ENCODE results near the gene CCM2L. TPM values are rescaled to one million over a fixed set of nuclear protein-coding genes. Genes with fewer than 3 reads are reported as not detected.

The CCM2L gene
- total RNA-seq, 1 donor from 2014 or later: not detected

- no peaks in the 10 kb centered on the region for H3K9me3 Mint-ChIP-seq (ENCODE audit: unreplicated experiment)
- no peaks in the 10 kb centered on the region for H3K36me3 Mint-ChIP-seq (ENCODE audit: unreplicated experiment)
- no peak overlapping the region for H3K27ac Mint-ChIP-seq (ENCODE audit: unreplicated experiment)
- no peak overlapping the region for H3K4me3 Mint-ChIP-seq (ENCODE audit: unreplicated experiment)
- no peak for DNase-seq (ENCODE audit: extremely low spot score, unreplicated experiment)
- peaks cover 47% of the 10 kb centered on the region for H3K27me3 Mint-ChIP-seq (ENCODE audit: unreplicated experiment)
- H3K4me1 Mint-ChIP-seq (ENCODE audit: unreplicated experiment): no peaks in the 10 kb centered on the region
- no peak for TF ChIP-seq CTCF (IDR thresholded peaks at IDR 0.05)
These were observed 18.2 kb upstream of the CCM2L start for GRCh38 chr20:31992086-31992485.

DNA sequence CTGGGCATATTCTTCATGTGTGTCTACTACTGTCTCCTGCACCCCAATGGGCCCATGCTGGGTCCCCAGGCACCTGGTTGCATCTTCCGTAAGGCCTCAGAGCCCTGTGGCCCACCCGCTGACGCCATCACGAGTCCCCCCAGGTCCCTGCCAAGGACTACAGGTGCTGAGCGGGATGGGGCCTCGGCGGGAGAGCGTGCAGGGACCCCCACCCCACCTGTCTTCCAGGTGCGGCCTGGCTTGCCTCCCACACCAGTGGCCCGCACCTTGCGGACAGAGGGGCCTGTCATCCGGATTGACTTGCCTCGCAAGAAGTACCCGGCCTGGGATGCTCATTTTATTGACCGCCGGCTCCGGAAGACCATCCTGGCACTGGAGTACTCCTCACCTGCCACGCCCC lies 13.2 kb upstream of the CCM2L start:
- H3K4me1 Mint-ChIP-seq (ENCODE audit: unreplicated experiment): no peaks in the 10 kb centered on the region
- TF ChIP-seq CTCF (IDR thresholded peaks at IDR 0.05): no peak
- H3K27me3 Mint-ChIP-seq (ENCODE audit: unreplicated experiment): peaks cover 52% of the 10 kb centered on the region
- H3K9me3 Mint-ChIP-seq (ENCODE audit: unreplicated experiment): no peaks in the 10 kb centered on the region
- no peaks in the 10 kb centered on the region for H3K36me3 Mint-ChIP-seq (ENCODE audit: unreplicated experiment)
- H3K4me3 Mint-ChIP-seq (ENCODE audit: unreplicated experiment): no peak overlapping the region
- DNase-seq (ENCODE audit: extremely low spot score, unreplicated experiment): no peak
- no peak overlapping the region for H3K27ac Mint-ChIP-seq (ENCODE audit: unreplicated experiment)

GRCh38 chr20:31998246-31998645 lies 12.0 kb upstream of the CCM2L start:
- Mint-ChIP-seq H3K27ac (ENCODE audit: unreplicated experiment) (no peak overlapping the region), H3K36me3 (ENCODE audit: unreplicated experiment) (no peaks in the 10 kb centered on the region), H3K4me3 (ENCODE audit: unreplicated experiment) (no peak overlapping the region), H3K9me3 (ENCODE audit: unreplicated experiment) (no peaks in the 10 kb centered on the region), H3K4me1 (ENCODE audit: unreplicated experiment) (no peaks in the 10 kb centered on the region), H3K27me3 (ENCODE audit: unreplicated experiment) (peaks cover 42% of the 10 kb centered on the region)
- DNase-seq (ENCODE audit: extremely low spot score, unreplicated experiment): no peak
- TF ChIP-seq CTCF (IDR thresholded peaks at IDR 0.05): no peak

DNA sequence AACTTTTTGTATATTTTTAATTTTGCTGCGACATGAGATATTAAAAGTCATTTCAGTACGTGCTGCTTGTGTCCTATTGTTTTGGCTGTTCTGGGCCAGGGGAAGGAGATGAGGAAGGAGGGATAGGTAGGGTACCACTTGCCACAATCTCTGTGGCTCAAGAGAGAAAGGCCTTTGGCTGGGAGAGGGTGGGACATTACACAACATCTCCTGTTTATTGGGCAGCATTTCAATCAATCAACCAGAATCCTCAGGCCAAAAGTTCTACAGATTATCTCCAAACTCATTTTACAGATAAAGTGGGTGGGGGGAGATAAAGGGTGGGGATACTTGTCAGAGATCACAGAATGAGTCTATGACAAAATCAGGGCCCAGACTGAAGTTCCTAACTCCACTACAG lies 6.9 kb upstream of the CCM2L start:
- Mint-ChIP-seq H3K27me3 (ENCODE audit: unreplicated experiment) (peaks cover 21% of the 10 kb centered on the region), H3K27ac (ENCODE audit: unreplicated experiment) (no peak overlapping the region), H3K4me1 (ENCODE audit: unreplicated experiment) (peaks cover 10% of the 10 kb centered on the region), H3K9me3 (ENCODE audit: unreplicated experiment) (no peaks in the 10 kb centered on the region), H3K4me3 (ENCODE audit: unreplicated experiment) (no peak overlapping the region), H3K36me3 (ENCODE audit: unreplicated experiment) (no peaks in the 10 kb centered on the region)
- no peak for DNase-seq (ENCODE audit: extremely low spot score, unreplicated experiment)
- no peak for TF ChIP-seq CTCF (IDR thresholded peaks at IDR 0.05)

DNA sequence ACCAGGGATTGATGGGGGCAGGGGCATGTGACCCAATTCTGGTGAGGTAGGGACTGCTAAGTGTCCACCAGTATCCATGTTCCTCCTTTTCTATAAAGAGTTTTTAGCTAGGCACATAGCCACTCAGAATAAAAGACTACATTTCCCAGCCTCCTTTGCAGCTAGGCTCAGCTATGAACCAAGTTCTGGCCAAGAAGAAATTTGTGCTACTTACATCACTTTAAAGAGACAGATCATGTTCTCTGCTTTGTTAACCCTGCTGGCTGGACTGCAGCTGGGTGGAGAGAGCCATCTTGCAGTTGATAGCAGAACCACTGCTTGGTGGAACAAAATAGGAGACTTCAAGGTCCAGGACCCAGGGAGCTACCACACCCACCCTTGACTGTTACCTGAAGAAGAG lies 5.3 kb upstream of the CCM2L start:
- H3K4me1 Mint-ChIP-seq (ENCODE audit: unreplicated experiment): peaks cover 10% of the 10 kb centered on the region
- no peaks in the 10 kb centered on the region for H3K36me3 Mint-ChIP-seq (ENCODE audit: unreplicated experiment)
- no peak overlapping the region for H3K27ac Mint-ChIP-seq (ENCODE audit: unreplicated experiment)
- H3K9me3 Mint-ChIP-seq (ENCODE audit: unreplicated experiment): no peaks in the 10 kb centered on the region
- TF ChIP-seq CTCF (IDR thresholded peaks at IDR 0.05): no peak
- H3K27me3 Mint-ChIP-seq (ENCODE audit: unreplicated experiment): peaks cover 21% of the 10 kb centered on the region
- no peak for DNase-seq (ENCODE audit: extremely low spot score, unreplicated experiment)
- no peak overlapping the region for H3K4me3 Mint-ChIP-seq (ENCODE audit: unreplicated experiment)
